IMR-90 (cell line): ENCODE measurements around the gene CTNS. TPM values are rescaled to one million over a fixed set of nuclear protein-coding genes. Genes with fewer than 3 reads are reported as not detected.

ENCODE experiments used
- ATAC-seq: fragments of 200-7000 bp; cut with Tn5 transposase; 2 replicates; pipeline ENCODE4 v1.9.1; 2020; ENCODE audit warnings: low read depth, mild to moderate bottlenecking, moderate library complexity
- BruUV-seq: library from RNA; stranded (reverse); fragments of 400-500 nt; replicated peaks from 2 replicates; lab custom pipeline; 2021; lab: Mats Ljungman, UMichigan
- CTCF ChIA-PET: fragments of 300-600 bp; formaldehyde crosslinking; extraction: SDS; loops from one replicate; lab custom pipeline; 2021; ENCODE audit warnings: antibody characterized with exemption; lab: Yijun Ruan, JAX
- POLR2A ChIA-PET: fragments of 300-600 bp; sonication (Branson Sonifier 250); formaldehyde crosslinking; loops from one replicate; lab custom pipeline; 2022; ENCODE audit warnings: antibody characterized with exemption; ENCODE audit not compliant: unreplicated experiment; lab: Charles Lee
- DNase-seq: peaks from one replicate; pipeline ENCODE4 v3.0.0; 2013
- H2AFZ ChIP-seq: replicated peaks from 2 replicates; pipeline ENCODE3; 2013; ENCODE audit warnings: low read length, mild to moderate bottlenecking; ENCODE audit not compliant: poor library complexity
- H2AK5ac ChIP-seq: 2 replicates; pipeline ENCODE4 v1.6.1; 2013; ENCODE audit warnings: low read depth, low read length, inconsistent platforms
- H2AK9ac ChIP-seq: replicated peaks from 2 replicates; pipeline ENCODE3; 2013; ENCODE audit warnings: mild to moderate bottlenecking, low read depth, low read length, moderate library complexity; ENCODE audit not compliant: poor library complexity
- H2BK120ac ChIP-seq: 2 replicates; pipeline ENCODE4 v1.6.1; 2013; ENCODE audit warnings: low read depth, low read length, inconsistent platforms
- H2BK15ac ChIP-seq: 3 replicates; pipeline ENCODE4 v1.6.1; 2013; ENCODE audit warnings: low read depth, low read length, inconsistent platforms
- H2BK20ac ChIP-seq: 2 replicates; pipeline ENCODE4 v1.6.1; 2013; ENCODE audit warnings: low read depth, mild to moderate bottlenecking, inconsistent platforms, low read length, moderate library complexity
- H2BK5ac ChIP-seq: 2 replicates; pipeline ENCODE4 v1.6.1; 2013; ENCODE audit warnings: mild to moderate bottlenecking, low read depth, low read length, inconsistent platforms; ENCODE audit not compliant: poor library complexity, severe bottlenecking
- H3K14ac ChIP-seq: replicated peaks from 2 replicates; pipeline ENCODE4 v1.6.1; 2013; ENCODE audit warnings: low read depth, low read length, inconsistent platforms
- H3K18ac ChIP-seq: 2 replicates; pipeline ENCODE4 v1.6.1; 2013; ENCODE audit warnings: low read depth, low read length, control low read depth
- H3K23ac ChIP-seq: 2 replicates; pipeline ENCODE4 v1.6.1; 2013; ENCODE audit warnings: low read depth, low read length, inconsistent platforms
- H3K27ac ChIP-seq: 2 replicates; pipeline ENCODE4 v1.5.1; 2013; ENCODE audit warnings: mild to moderate bottlenecking, control low read depth, low read length; ENCODE audit not compliant: insufficient read depth
- H3K27me3 ChIP-seq: 2 replicates; pipeline ENCODE4 v1.6.1; 2013; ENCODE audit warnings: low read length; ENCODE audit not compliant: control insufficient read depth, insufficient read depth
- H3K36me3 ChIP-seq: 2 replicates; pipeline ENCODE4 v1.6.1; 2013; ENCODE audit warnings: low read length, mixed read lengths; ENCODE audit not compliant: control insufficient read depth, insufficient read depth
- H3K4ac ChIP-seq: 2 replicates; pipeline ENCODE4 v1.6.1; 2013; ENCODE audit warnings: low read depth, low read length, inconsistent platforms
- H3K4me1 ChIP-seq: 2 replicates; pipeline ENCODE4 v1.6.1; 2013; ENCODE audit warnings: low read length, mixed read lengths; ENCODE audit not compliant: control insufficient read depth, insufficient read depth
- H3K4me2 ChIP-seq: 2 replicates; pipeline ENCODE4 v1.6.1; 2013; ENCODE audit warnings: low read depth, mild to moderate bottlenecking, control low read depth, low read length, moderate library complexity
- H3K4me3 ChIP-seq: 2 replicates; pipeline ENCODE4 v1.5.1; 2013; ENCODE audit warnings: low read depth, mild to moderate bottlenecking, control low read depth, low read length, moderate library complexity; ENCODE audit not compliant: insufficient read depth
- H3K56ac ChIP-seq: 2 replicates; pipeline ENCODE4 v1.6.1; 2013; ENCODE audit warnings: low read length, inconsistent platforms; ENCODE audit not compliant: insufficient read depth; ENCODE audit errors: extremely low read depth
- H3K79me1 ChIP-seq, 2 experiments: 2 replicates each; pipeline ENCODE4 v1.6.1; 2013; ENCODE audit warnings: low read length in 2 of 2, inconsistent platforms in 1 of 2, low read depth in 1 of 2
- H3K9ac ChIP-seq: 2 replicates; pipeline ENCODE4 v1.6.1; 2013; ENCODE audit warnings: low read depth, low read length, control low read depth
- H3K9me1 ChIP-seq: 2 replicates; pipeline ENCODE4 v1.6.1; 2013; ENCODE audit warnings: low read length, inconsistent platforms; ENCODE audit not compliant: insufficient read depth
- H3K9me3 ChIP-seq: 2 replicates; pipeline ENCODE4 v1.6.1; 2013; ENCODE audit warnings: low read length; ENCODE audit not compliant: control insufficient read depth, insufficient read depth
- H4K20me1 ChIP-seq: 2 replicates; pipeline ENCODE4 v1.6.1; 2013; ENCODE audit warnings: low read length, inconsistent platforms; ENCODE audit not compliant: insufficient read depth
- H4K5ac ChIP-seq: 2 replicates; pipeline ENCODE4 v1.6.1; 2013; ENCODE audit warnings: mild to moderate bottlenecking, low read depth, low read length, control low read depth
- H4K8ac ChIP-seq, 2 experiments: 2 replicates each; pipeline ENCODE4 v1.6.1; 2013; ENCODE audit warnings: low read depth in 2 of 2, low read length in 2 of 2, control low read depth in 1 of 2, inconsistent platforms in 1 of 2
- H4K91ac ChIP-seq: 2 replicates; pipeline ENCODE4 v1.6.1; 2013; ENCODE audit warnings: low read depth, low read length, inconsistent platforms; ENCODE audit not compliant: insufficient read depth
- BHLHE40 ChIP-seq: fragments of 150-350 bp; IDR thresholded peaks from 2 replicates; pipeline ENCODE4 v1.6.1; 2016; ENCODE audit warnings: mild to moderate bottlenecking, low read depth, low read length
- ELK1 ChIP-seq: fragments of 150-350 bp; IDR thresholded peaks from 2 replicates; pipeline ENCODE4 v1.6.1; 2016; ENCODE audit warnings: low read depth, mild to moderate bottlenecking, low read length, moderate library complexity, borderline replicate concordance
- MAZ ChIP-seq: IDR thresholded peaks from 2 replicates; pipeline ENCODE4 v1.6.1; 2012; ENCODE audit warnings: low read depth, mild to moderate bottlenecking, low read length, improper control_type of control experiment, moderate library complexity, borderline replicate concordance
- MXI1 ChIP-seq: IDR thresholded peaks from 2 replicates; pipeline ENCODE4 v1.6.1; 2012; ENCODE audit warnings: low read depth, mild to moderate bottlenecking, low read length, moderate library complexity, borderline replicate concordance
- NFE2L2 ChIP-seq: fragments of 150-350 bp; IDR thresholded peaks from 2 replicates; pipeline ENCODE4 v1.6.1; 2016; ENCODE audit warnings: low read depth, mild to moderate bottlenecking, low read length
- POLR2A ChIP-seq: IDR thresholded peaks from 2 replicates; pipeline ENCODE4 v1.6.1; 2012; ENCODE audit warnings: mild to moderate bottlenecking, low read depth, low read length
- RAD21 ChIP-seq: IDR thresholded peaks from 2 replicates; pipeline ENCODE4 v1.6.1; 2012; ENCODE audit warnings: low read length, improper control_type of control experiment
- RCOR1 ChIP-seq: IDR thresholded peaks from 2 replicates; pipeline ENCODE4 v1.6.1; 2012; ENCODE audit warnings: mild to moderate bottlenecking, low read length, improper control_type of control experiment; ENCODE audit not compliant: insufficient replicate concordance
- RFX5 ChIP-seq: IDR thresholded peaks from 2 replicates; pipeline ENCODE4 v1.8.0; 2012; ENCODE audit warnings: low read depth, mild to moderate bottlenecking, low read length, moderate library complexity
- USF2 ChIP-seq: fragments of 150-350 bp; IDR thresholded peaks from 2 replicates; pipeline ENCODE4 v1.6.1; 2017; ENCODE audit warnings: mild to moderate bottlenecking, antibody characterized with exemption, low read length, low read depth
- WGBS, 2 experiments: methylation state at CpG; one replicate each; pipeline versions ENCODE4 v1.1.5 to v1.1.7; 2013; ENCODE audit warnings: missing lambda C conversion rate in 2 of 2; ENCODE audit not compliant: insufficient read length in 1 of 2; ENCODE audit errors: extremely low coverage in 2 of 2; 5-methylcytosine and 5-hydroxymethylcytosine counted together
- dilution Hi-C: fragments of 300-500 bp; cut with HindIII; formaldehyde crosslinking; loops from one replicate; pipeline ENCODE4 v1.14.3; 2018; ENCODE audit warnings: low sequenced_read_pairs; ENCODE audit not compliant: unreplicated experiment
- in situ Hi-C: fragments of 300-500 bp; cut with MboI; formaldehyde crosslinking; loops from 3 replicates; pipeline ENCODE4 v1.14.3; 2019; ENCODE audit warnings: low sequenced_read_pairs, inconsistent platforms, mixed read lengths
- intact Hi-C: fragments of 100-400 bp; cut with micrococcal nuclease; formaldehyde crosslinking; loops from 2 replicates; pipeline ENCODE4 v1.10.0; 2022
- polyA plus RNA-seq, 3 experiments: library from polyadenylated mRNA; depleted of rRNA; stranded (reverse); fragments of >200 nt; gene quantifications; 2 replicates each; pipeline ENCODE4 v1.2.3, GENCODE V29; 2012; ENCODE audit warnings: low replicate concordance in 1 of 3
- total RNA-seq: library from RNA; depleted of rRNA; stranded (reverse); fragments of >200 nt; gene quantifications from 2 replicates; pipeline ENCODE4 v1.2.3, GENCODE V29; 2012
- TF ChIP-seq, protein P1 (sequence below): conservative IDR thresholded peaks from 2 replicates; pipeline ENCODE4 v1.5.1; 2012; ENCODE audit warnings: mild to moderate bottlenecking, low read depth, low read length, improper control_type of control experiment

CTNS gene
- total and polyA plus RNA-seq, 2 of the 4 experiments (the other 2 are of a cell fraction) = 4.7 to 5.3 TPM

GRCh38 chr17:3626831-3627768 lies 9.5 kb upstream of the CTNS start:
- POLR2A ChIA-PET = interaction anchor here (0.5 kb wide), 1 partner anchor 852 kb away, joined by 6 read pairs; no protein-coding TSS in a partner anchor

More at GRCh38 chr17:3626831-3627768, 9.5 kb upstream of the CTNS start:
- Histone ChIP-seq H2AK9ac (no peak overlapping the region), H3K36me3 (peaks cover 44% of the 10 kb centered on the region), H3K27me3 (no peaks in the 10 kb centered on the region), H4K91ac (no peak overlapping the region), H3K4ac (no peak overlapping the region), H3K18ac (no peak overlapping the region), H3K27ac (no peak overlapping the region), H2BK15ac (no peak overlapping the region), H3K79me1 (peaks cover 3 to 15% of the 10 kb centered on the region in 2 experiments; a peak in 3 of 4 replicates), H2AK5ac (no peak overlapping the region), H2BK20ac (no peak overlapping the region), H3K4me2 (no peak overlapping the region), H3K56ac (no peak overlapping the region), H2AFZ (no peak overlapping the region), H4K20me1 (no peaks in the 10 kb centered on the region), H4K5ac (no peak overlapping the region), H3K4me3 (no peak overlapping the region), H2BK5ac (no peak overlapping the region), H3K9me3 (no peaks in the 10 kb centered on the region), H3K9ac (no peak overlapping the region), H3K14ac (no peak overlapping the region), H2BK120ac (no peak overlapping the region), H3K4me1 (no peaks in the 10 kb centered on the region), H4K8ac (no peak overlapping the region), H3K23ac (no peak overlapping the region), H3K9me1 (no peaks in the 10 kb centered on the region)
- intact Hi-C loops = no loop called here
- no peak for TF ChIP-seq ELK1
- no peak for TF ChIP-seq BHLHE40
- TF ChIP-seq RAD21 = no peak
- TF ChIP-seq USF2 = no peak
- TF ChIP-seq RFX5 = no peak
- TF ChIP-seq NFE2L2 = no peak
- TF ChIP-seq POLR2A = no peak
- no peak for TF ChIP-seq MXI1
- TF ChIP-seq RCOR1 = no peak
- TF ChIP-seq, protein P1, sequence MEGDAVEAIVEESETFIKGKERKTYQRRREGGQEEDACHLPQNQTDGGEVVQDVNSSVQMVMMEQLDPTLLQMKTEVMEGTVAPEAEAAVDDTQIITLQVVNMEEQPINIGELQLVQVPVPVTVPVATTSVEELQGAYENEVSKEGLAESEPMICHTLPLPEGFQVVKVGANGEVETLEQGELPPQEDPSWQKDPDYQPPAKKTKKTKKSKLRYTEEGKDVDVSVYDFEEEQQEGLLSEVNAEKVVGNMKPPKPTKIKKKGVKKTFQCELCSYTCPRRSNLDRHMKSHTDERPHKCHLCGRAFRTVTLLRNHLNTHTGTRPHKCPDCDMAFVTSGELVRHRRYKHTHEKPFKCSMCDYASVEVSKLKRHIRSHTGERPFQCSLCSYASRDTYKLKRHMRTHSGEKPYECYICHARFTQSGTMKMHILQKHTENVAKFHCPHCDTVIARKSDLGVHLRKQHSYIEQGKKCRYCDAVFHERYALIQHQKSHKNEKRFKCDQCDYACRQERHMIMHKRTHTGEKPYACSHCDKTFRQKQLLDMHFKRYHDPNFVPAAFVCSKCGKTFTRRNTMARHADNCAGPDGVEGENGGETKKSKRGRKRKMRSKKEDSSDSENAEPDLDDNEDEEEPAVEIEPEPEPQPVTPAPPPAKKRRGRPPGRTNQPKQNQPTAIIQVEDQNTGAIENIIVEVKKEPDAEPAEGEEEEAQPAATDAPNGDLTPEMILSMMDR = no peak
- no peak for TF ChIP-seq MAZ
- BruUV-seq = no TSS peak
- dilution Hi-C loops = no loop called here
- DNase-seq (no peak), ATAC-seq (no peak)
- in situ Hi-C loops = no loop called here
- CTCF ChIA-PET = no interaction called here
- 96% methylated on average over 3 of the region's 16 CpGs; no CpG with 5 or more reads in 1 of the 2 experiments for WGBS, 2 experiments
